DOHH2 (cell line): ENCODE data around the gene HIF1AN.

Experiments used
- H3F3A ChIP-seq: fragments of 200-600 bp; sonication (generic), shearing (Covaris generic); 2 replicates; pipeline ENCODE4 v1.6.0; 2016; ENCODE audit warnings: antibody characterized with exemption, mild to moderate bottlenecking; ENCODE audit not compliant: control insufficient read depth, insufficient read depth
- H3K27ac ChIP-seq: fragments of 200-600 bp; sonication (generic); 2 replicates; pipeline ENCODE4 v1.5.1; 2014; ENCODE audit warnings: low read depth, mild to moderate bottlenecking, low read length, moderate library complexity
- H3K27me3 ChIP-seq: fragments of 200-600 bp; sonication (generic); 2 replicates; pipeline ENCODE4 v1.6.1; 2014; ENCODE audit warnings: mild to moderate bottlenecking, low read length, mixed read lengths; ENCODE audit not compliant: control insufficient read depth
- H3K36me3 ChIP-seq: fragments of 200-600 bp; sonication (generic); 2 replicates; pipeline ENCODE4 v1.6.1; 2014; ENCODE audit warnings: mild to moderate bottlenecking, low read length, moderate library complexity, mixed read lengths; ENCODE audit not compliant: control insufficient read depth
- H3K4me1 ChIP-seq: fragments of 200-600 bp; sonication (generic); 2 replicates; pipeline ENCODE4 v1.6.1; 2014; ENCODE audit warnings: mild to moderate bottlenecking, low read length, mixed read lengths; ENCODE audit not compliant: control insufficient read depth
- H3K4me2 ChIP-seq: fragments of 200-600 bp; sonication (generic); 2 replicates; pipeline ENCODE4 v1.6.0; 2014; ENCODE audit warnings: mild to moderate bottlenecking, low read length, moderate library complexity
- H3K4me3 ChIP-seq: fragments of 200-600 bp; sonication (generic); 2 replicates; pipeline ENCODE4 v1.5.1; 2014; ENCODE audit warnings: mild to moderate bottlenecking, low read length, mixed read lengths
- H3K79me2 ChIP-seq: fragments of 200-600 bp; sonication (generic); 2 replicates; pipeline ENCODE4 v1.6.1; 2014; ENCODE audit warnings: mild to moderate bottlenecking, low read length, mixed read lengths; ENCODE audit not compliant: control insufficient read depth
- H3K9me2 ChIP-seq: fragments of 200-600 bp; sonication (generic); replicated peaks from 2 replicates; pipeline ENCODE4 v1.6.1; 2014; ENCODE audit warnings: mild to moderate bottlenecking, low read length, mixed read lengths; ENCODE audit not compliant: control insufficient read depth
- H3K9me3 ChIP-seq: fragments of 200-600 bp; sonication (generic); 2 replicates; pipeline ENCODE4 v1.6.1; 2014; ENCODE audit warnings: antibody characterized with exemption, low read length, mixed read lengths; ENCODE audit not compliant: control insufficient read depth, insufficient read depth
- H4K20me1 ChIP-seq: fragments of 200-600 bp; sonication (generic); 2 replicates; pipeline ENCODE4 v1.6.0; 2014; ENCODE audit warnings: low read depth, mild to moderate bottlenecking, antibody characterized with exemption, low read length, moderate library complexity; ENCODE audit not compliant: control insufficient read depth, insufficient read depth
- CTCF ChIP-seq: fragments of 200-600 bp; sonication (generic); IDR thresholded peaks from one replicate; pipeline ENCODE4 v1.5.1; 2014; ENCODE audit warnings: antibody characterized with exemption, mild to moderate bottlenecking, low read depth, low read length; ENCODE audit not compliant: poor library complexity, severe bottlenecking
- EZH2phosphoT487 ChIP-seq: fragments of 200-600 bp; sonication (generic); IDR thresholded peaks from 2 replicates; pipeline ENCODE4 v1.6.1; 2017; ENCODE audit warnings: borderline replicate concordance, mild to moderate bottlenecking, antibody characterized with exemption, low read length, moderate library complexity, mixed read lengths

Gene HIF1AN

DNA sequence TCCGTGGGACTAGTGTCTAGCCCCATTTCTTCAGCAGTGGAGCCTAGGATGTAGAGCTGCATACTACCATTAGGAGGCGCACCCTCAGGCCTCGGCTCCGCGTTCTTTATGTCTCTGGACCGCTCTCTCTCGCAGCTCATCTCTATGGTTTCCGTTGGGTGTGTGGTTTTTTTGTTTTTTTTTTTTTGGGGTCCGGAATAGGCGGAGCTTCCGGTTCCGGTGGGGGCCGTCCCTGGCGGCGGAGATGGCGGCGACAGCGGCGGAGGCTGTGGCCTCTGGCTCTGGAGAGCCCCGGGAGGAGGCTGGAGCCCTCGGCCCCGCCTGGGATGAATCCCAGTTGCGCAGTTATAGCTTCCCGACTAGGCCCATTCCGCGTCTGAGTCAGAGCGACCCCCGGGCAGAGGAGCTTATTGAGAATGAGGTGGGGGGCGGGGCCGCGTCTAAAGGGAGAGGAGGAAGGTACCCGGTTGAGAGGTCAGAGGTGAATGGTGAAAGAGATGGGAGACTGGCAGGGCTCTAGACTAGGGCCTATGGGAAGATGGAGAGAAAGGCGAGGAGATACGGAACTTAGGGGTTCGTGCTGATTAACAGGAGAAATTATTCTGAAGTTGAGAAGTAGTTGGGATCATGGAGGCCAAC, at the start of gene HIF1AN:
Gene HIF1AN, plus strand, starts transcription at position 229 of the 639 bp plus-strand sequence. Its CDS starts 16 bp downstream, at position 245.
- Histone ChIP-seq H3K9me3 (no peaks in the 10 kb centered on the region), H3K4me1 (peaks cover 31% of the 10 kb centered on the region), H3K27me3 (no peaks in the 10 kb centered on the region), H4K20me1 (no peaks in the 10 kb centered on the region; the same call in 1 of the 2 replicates), H3F3A (peaks cover 9% of the 10 kb centered on the region), H3K9me2 (no peaks in the 10 kb centered on the region), H3K79me2 (peaks cover 31% of the 10 kb centered on the region), H3K27ac (no peak within 1 kb of the TSS), H3K36me3 (peaks cover 37% of the 10 kb centered on the region), H3K4me2 (peak within 1 kb of the TSS; percentile 86), H3K4me3 (peak within 1 kb of the TSS; percentile 87)
- TF ChIP-seq EZH2phosphoT487 (no peak), CTCF (peak; percentile 85)

- H3K36me3 ChIP-seq, result peaks cover 18% of the 10 kb centered on the region
- H3K9me2 ChIP-seq, result no peaks in the 10 kb centered on the region
- H3K4me3 ChIP-seq, result no peak overlapping the region
- H3K27ac ChIP-seq, result no peak overlapping the region
- no peak overlapping the region for H3K4me2 ChIP-seq
- H3K9me3 ChIP-seq, result no peaks in the 10 kb centered on the region
- peaks cover 3% of the 10 kb centered on the region; the same call in 1 of the 2 replicates for H3K4me1 ChIP-seq
- TF ChIP-seq CTCF, result no peak
- no peak for TF ChIP-seq EZH2phosphoT487
- no peaks in the 10 kb centered on the region for H3F3A ChIP-seq
- H4K20me1 ChIP-seq, result no peaks in the 10 kb centered on the region
- H3K27me3 ChIP-seq, result peaks cover 7% of the 10 kb centered on the region
- H3K79me2 ChIP-seq, result no peaks in the 10 kb centered on the region
Observed at GRCh38 chr10:100487529-100487928, 48.2 kb upstream of the HIF1AN start.

DNA sequence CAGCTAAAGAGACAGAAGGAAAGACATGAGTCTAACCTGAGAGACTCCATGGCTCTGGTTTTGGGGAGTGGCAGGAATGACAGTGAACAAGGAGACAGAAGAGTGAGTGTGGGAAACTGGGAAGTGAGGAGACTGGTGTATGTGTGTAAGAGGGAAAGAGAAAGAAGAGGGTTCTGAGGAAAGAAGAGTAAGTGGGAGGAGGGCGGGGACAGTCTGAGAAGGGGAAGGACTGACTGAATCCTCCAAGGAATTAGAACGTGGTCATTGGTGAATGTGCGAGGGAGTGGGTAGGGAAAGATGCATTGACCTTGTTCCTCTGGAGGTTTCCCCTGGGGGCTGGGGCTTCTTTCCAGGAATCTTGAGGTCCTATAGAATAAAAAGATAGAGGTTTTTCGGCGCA, 46.3 kb upstream of the HIF1AN start:
- no peaks in the 10 kb centered on the region for H3K27me3 ChIP-seq

More for the DNA sequence above, 46.3 kb upstream of the HIF1AN start:
- H3K9me3 ChIP-seq, result no peaks in the 10 kb centered on the region
- no peak overlapping the region for H3K27ac ChIP-seq
- no peaks in the 10 kb centered on the region for H3K79me2 ChIP-seq
- no peak overlapping the region for H3K4me2 ChIP-seq
- H4K20me1 ChIP-seq, result no peaks in the 10 kb centered on the region
- H3K9me2 ChIP-seq, result no peaks in the 10 kb centered on the region
- H3K4me1 ChIP-seq, result no peaks in the 10 kb centered on the region
- H3F3A ChIP-seq, result no peaks in the 10 kb centered on the region
- peaks cover 21% of the 10 kb centered on the region for H3K36me3 ChIP-seq
- no peak overlapping the region for H3K4me3 ChIP-seq
- TF ChIP-seq EZH2phosphoT487 (no peak), CTCF (no peak)
